Uterus (tissue), 4 donors: ENCODE measurements around the gene PACSIN2. TPM values are rescaled to one million over a fixed set of nuclear protein-coding genes. Genes with fewer than 3 reads are reported as not detected.
A peak's percentile ranks its signal among the peaks of the same experiment; 100 is the strongest.

Source experiments
- DNase-seq, 2 donors: peaks; one replicate each; pipeline ENCODE4 v3.0.0-alpha.2; 2019 to 2020
- H3K27ac ChIP-seq, 2 donors: fragments of 200-600 bp; sonication (generic); 1 replicate in 1 of 2; 2 replicates in 1 of 2; pipeline ENCODE4 v1.5.1; 2016 to 2018
- H3K27me3 ChIP-seq, 2 donors: fragments of 200-600 bp; sonication (generic); one replicate each; pipeline ENCODE4 v1.5.1; 2018 to 2019; ENCODE audit warnings: control low read depth in 1 of 2
- H3K36me3 ChIP-seq, 2 donors: fragments of 200-600 bp; sonication (generic); one replicate each; pipeline ENCODE4 v1.5.1; 2019; ENCODE audit warnings: control low read depth in 1 of 2
- H3K4me1 ChIP-seq, 2 donors: fragments of 200-600 bp; sonication (generic); one replicate each; pipeline ENCODE4 v1.5.1; 2018 to 2019; ENCODE audit warnings: control low read depth in 1 of 2
- H3K4me3 ChIP-seq, 2 donors: fragments of 200-600 bp; sonication (generic); 1 replicate in 1 of 2; 2 replicates in 1 of 2; pipeline ENCODE4 v1.5.1; 2018 to 2019; ENCODE audit warnings: mild to moderate bottlenecking in 1 of 2
- H3K9me3 ChIP-seq, 2 donors: fragments of 200-600 bp; sonication (generic); one replicate each; pipeline ENCODE4 v1.5.1; 2019; ENCODE audit warnings: control low read depth in 1 of 2
- POLR2A ChIP-seq, 2 donors: fragments of 450-650 bp; IDR thresholded peaks; one replicate each; pipeline ENCODE4 v1.6.1; 2016; ENCODE audit warnings: antibody characterized with exemption in 2 of 2, mild to moderate bottlenecking in 1 of 2, moderate library complexity in 1 of 2
- intact Hi-C: fragments of 100-400 bp; cut with DNase I; formaldehyde crosslinking; loops from one replicate; pipeline ENCODE4 v1.15.1; 2023; ENCODE audit warnings: low total_unique reads
- total RNA-seq, 4 donors: library from RNA; depleted of rRNA in 3 of 4; stranded (reverse); fragments of >200 nt in 3 of 4; gene quantifications; one replicate each; pipeline versions ENCODE4 v1.1.0 to v1.2.4, GENCODE V29; 2014 to 2023
- TF ChIP-seq, protein P1 (sequence below), 4 experiments: fragments of 200-600 bp in 2 of 4; fragments of 450-650 bp in 2 of 4; sonication (generic) in 2 of 4; IDR thresholded peaks; one replicate each; pipeline ENCODE4 v1.5.1; 2016 to 2019; ENCODE audit warnings: antibody characterized with exemption in 4 of 4, mild to moderate bottlenecking in 2 of 4, moderate library complexity in 1 of 4
- donor health status: DM: yes; HTN: yes; CAD: no.

Gene PACSIN2
- total RNA-seq, 4 donors from 2014 or later = 34.4 to 66.1 (median 48.0) TPM

DNA sequence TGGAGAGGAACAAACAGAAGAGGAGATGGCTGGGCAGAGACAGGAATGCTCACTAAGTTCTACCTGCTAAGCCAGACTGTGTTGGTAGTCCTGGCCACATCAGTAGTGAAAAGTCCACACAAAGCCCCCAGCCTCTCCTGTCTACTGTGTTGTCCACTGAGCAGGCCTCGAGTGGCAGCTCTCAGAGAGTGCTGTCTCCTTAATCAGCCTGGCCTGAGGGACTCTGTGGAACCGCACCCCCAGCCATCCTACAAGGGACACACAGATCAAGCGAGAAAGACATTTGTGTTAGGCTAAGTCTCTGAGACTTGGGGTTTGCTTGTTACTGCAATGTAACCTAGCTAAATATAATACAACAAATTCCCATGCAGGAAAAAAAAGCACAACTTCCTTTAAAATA is 71.0 kb downstream of the PACSIN2 start:
- H3K4me1 ChIP-seq = peaks cover 6 to 10% of the 10 kb centered on the region in 2 donors
- no peaks in the 10 kb centered on the region for H3K27me3 ChIP-seq
- no peak overlapping the region for H3K4me3 ChIP-seq
- H3K9me3 ChIP-seq = no peaks in the 10 kb centered on the region
- DNase-seq = no peak
- peak overlapping the region; percentile 41 to 69 for H3K27ac ChIP-seq
- intact Hi-C loops = no loop called here
- TF ChIP-seq POLR2A (IDR thresholded peaks at IDR 0.05) = no peak
- TF ChIP-seq, protein P1, sequence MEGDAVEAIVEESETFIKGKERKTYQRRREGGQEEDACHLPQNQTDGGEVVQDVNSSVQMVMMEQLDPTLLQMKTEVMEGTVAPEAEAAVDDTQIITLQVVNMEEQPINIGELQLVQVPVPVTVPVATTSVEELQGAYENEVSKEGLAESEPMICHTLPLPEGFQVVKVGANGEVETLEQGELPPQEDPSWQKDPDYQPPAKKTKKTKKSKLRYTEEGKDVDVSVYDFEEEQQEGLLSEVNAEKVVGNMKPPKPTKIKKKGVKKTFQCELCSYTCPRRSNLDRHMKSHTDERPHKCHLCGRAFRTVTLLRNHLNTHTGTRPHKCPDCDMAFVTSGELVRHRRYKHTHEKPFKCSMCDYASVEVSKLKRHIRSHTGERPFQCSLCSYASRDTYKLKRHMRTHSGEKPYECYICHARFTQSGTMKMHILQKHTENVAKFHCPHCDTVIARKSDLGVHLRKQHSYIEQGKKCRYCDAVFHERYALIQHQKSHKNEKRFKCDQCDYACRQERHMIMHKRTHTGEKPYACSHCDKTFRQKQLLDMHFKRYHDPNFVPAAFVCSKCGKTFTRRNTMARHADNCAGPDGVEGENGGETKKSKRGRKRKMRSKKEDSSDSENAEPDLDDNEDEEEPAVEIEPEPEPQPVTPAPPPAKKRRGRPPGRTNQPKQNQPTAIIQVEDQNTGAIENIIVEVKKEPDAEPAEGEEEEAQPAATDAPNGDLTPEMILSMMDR (IDR thresholded peaks at IDR 0.05) = no peak
- no peaks in the 10 kb centered on the region for H3K36me3 ChIP-seq

- H3K4me1 ChIP-seq = peaks cover 16 to 19% of the 10 kb centered on the region in 2 donors
- TF ChIP-seq, protein P1 (IDR thresholded peaks at IDR 0.05) = no peak
- H3K4me3 ChIP-seq = no peak overlapping the region
- no peak for DNase-seq
- no peaks in the 10 kb centered on the region for H3K36me3 ChIP-seq
- H3K9me3 ChIP-seq = no peaks in the 10 kb centered on the region
- peak overlapping the region in 1 of 2 donors; percentile 69 for H3K27ac ChIP-seq
- no peaks in the 10 kb centered on the region for H3K27me3 ChIP-seq
- intact Hi-C loops = no loop called here
These were observed 72.6 kb downstream of the PACSIN2 start for GRCh38 chr22:42942351-42942750.

DNA sequence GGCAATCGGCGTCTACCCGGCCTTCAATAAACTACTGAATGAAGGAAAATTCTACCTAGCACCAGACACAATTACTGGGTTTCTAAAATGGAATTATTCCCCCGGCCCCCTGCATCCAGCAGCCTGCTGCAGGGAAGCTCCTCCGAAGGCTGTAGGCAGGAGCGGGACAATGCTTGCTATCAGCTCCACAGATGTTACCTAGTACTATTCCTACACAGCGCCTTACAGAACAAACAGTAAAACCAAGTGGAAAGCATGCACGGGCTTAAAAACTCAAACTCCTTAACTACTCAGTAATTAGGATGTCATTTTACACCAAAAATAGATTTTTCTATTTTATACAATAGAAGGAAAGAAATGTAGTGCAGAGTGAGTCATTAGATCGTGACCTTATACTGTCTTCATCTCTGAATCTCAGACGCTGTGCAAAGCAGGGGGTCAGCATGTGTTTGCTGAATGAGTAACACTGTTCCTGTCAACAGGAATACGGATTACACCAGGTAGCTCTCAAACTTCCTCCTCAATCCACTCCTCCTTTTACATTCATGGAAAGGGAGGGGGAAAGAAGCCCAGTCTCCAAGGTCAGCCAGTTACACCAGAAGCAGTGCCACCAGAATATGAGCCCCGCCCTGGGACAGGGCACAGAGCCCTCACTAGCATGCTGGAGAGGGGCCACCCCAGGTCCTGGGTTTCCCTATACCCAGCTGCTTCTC is 74.9 kb downstream of the PACSIN2 start:
- Histone ChIP-seq H3K9me3 (no peaks in the 10 kb centered on the region), H3K36me3 (no peaks in the 10 kb centered on the region), H3K4me1 (peaks cover 19 to 22% of the 10 kb centered on the region in 2 donors), H3K4me3 (no peak overlapping the region), H3K27me3 (no peaks in the 10 kb centered on the region), H3K27ac (peak overlapping the region; percentile 80 to 90)
- intact Hi-C loops = no loop called here
- DNase-seq = no peak
- TF ChIP-seq POLR2A (IDR thresholded peaks at IDR 0.05) = no peak
- TF ChIP-seq, protein P1 (IDR thresholded peaks at IDR 0.05) = no peak

- intact Hi-C loops = no loop called here
- Histone ChIP-seq H3K9me3 (no peaks in the 10 kb centered on the region), H3K36me3 (no peaks in the 10 kb centered on the region), H3K4me1 (peaks cover 20 to 24% of the 10 kb centered on the region in 2 donors), H3K27ac (peak overlapping the region; percentile 80 to 90), H3K27me3 (no peaks in the 10 kb centered on the region), H3K4me3 (no peak overlapping the region)
- DNase-seq = no peak
- TF ChIP-seq POLR2A (IDR thresholded peaks at IDR 0.05) = no peak
- TF ChIP-seq, protein P1 (IDR thresholded peaks at IDR 0.05) = no peak
These were observed 75.5 kb downstream of the PACSIN2 start for GRCh38 chr22:42939451-42939881.

DNA sequence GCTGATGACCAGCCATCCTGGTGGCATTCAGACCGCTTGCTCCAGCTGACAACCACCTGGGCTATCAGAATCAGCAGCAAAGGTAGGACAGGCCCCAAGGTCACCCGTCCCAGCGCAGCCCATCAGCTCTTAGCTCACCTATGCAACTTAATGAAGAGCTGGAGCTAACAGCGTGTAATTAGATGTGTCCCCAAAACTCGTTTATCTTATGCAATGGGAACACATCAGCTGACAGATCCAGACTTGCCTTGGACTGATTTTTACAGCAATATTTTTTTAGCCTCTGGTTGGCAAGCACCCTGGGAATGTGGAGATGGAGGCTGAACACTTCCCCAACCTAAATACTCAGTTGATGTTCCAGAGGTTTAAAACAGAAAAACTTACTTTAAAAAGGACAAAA is 76.0 kb downstream of the PACSIN2 start:
- peaks cover 25 to 27% of the 10 kb centered on the region in 2 donors for H3K4me1 ChIP-seq
- intact Hi-C loops = no loop called here

More for the DNA sequence above, 76.0 kb downstream of the PACSIN2 start:
- H3K27ac ChIP-seq = peak overlapping the region; percentile 80 to 90
- no peak overlapping the region for H3K4me3 ChIP-seq
- no peaks in the 10 kb centered on the region for H3K9me3 ChIP-seq
- no peaks in the 10 kb centered on the region for H3K36me3 ChIP-seq
- H3K27me3 ChIP-seq = no peaks in the 10 kb centered on the region
- DNase-seq = no peak
- no peak for TF ChIP-seq POLR2A (IDR thresholded peaks at IDR 0.05)
- TF ChIP-seq, protein P1 (IDR thresholded peaks at IDR 0.05) = no peak
